Measurements from ENCODE around the gene SELL.

Gene SELL

DNA sequence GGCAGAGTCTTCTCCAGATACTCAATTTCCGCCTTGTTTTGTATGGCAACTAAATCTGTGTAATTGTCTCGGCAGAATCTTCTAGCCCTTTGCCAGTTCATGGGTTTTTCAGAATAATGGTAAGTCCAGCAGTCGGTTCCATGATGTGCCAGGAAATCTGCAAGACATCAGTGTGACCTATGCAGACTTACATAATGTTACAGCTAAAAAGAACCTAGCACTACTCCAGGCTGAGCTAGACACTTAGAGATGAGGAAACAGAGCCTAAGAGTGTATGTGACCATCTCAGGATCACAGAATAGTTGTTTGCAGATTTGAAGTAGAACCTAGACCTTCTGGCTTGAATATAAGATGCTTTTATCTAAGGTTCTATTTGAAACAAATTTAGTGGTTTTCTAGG is 2.8 kb downstream of the SELL start:
- DNase-seq (ENCODE audit: extremely low spot score): no peak
- CTCF ChIA-PET: no interaction called here
- TF ChIP-seq SUZ12 (IDR thresholded peaks at IDR 0.05) (no peak), FOXM1 (IDR thresholded peaks at IDR 0.05; ENCODE audit: borderline replicate concordance) (no peak), ELF4 (IDR thresholded peaks at IDR 0.05) (no peak), BHLHE40 (IDR thresholded peaks at IDR 0.05; ENCODE audit: borderline replicate concordance) (no peak), PKNOX1 (IDR thresholded peaks at IDR 0.05) (no peak), ZNF384 (IDR thresholded peaks at IDR 0.05) (no peak), FOXK2 (IDR thresholded peaks at IDR 0.05) (no peak), SP1 (IDR thresholded peaks at IDR 0.05) (no peak), TARDBP (IDR thresholded peaks at IDR 0.05) (no peak), FOXA1 (IDR thresholded peaks at IDR 0.05) (no peak), ARNT (IDR thresholded peaks at IDR 0.05) (no peak), LEF1 (IDR thresholded peaks at IDR 0.05; ENCODE audit: borderline replicate concordance) (no peak), HDGF (IDR thresholded peaks at IDR 0.05; ENCODE audit: borderline replicate concordance) (no peak), CTBP1 (IDR thresholded peaks at IDR 0.05; ENCODE audit: borderline replicate concordance) (no peak), L3MBTL2 (conservative IDR thresholded peaks at IDR 0.05) (no peak), NFRKB (IDR thresholded peaks at IDR 0.05) (no peak)
- POLR2A ChIA-PET: no interaction called here

DNA sequence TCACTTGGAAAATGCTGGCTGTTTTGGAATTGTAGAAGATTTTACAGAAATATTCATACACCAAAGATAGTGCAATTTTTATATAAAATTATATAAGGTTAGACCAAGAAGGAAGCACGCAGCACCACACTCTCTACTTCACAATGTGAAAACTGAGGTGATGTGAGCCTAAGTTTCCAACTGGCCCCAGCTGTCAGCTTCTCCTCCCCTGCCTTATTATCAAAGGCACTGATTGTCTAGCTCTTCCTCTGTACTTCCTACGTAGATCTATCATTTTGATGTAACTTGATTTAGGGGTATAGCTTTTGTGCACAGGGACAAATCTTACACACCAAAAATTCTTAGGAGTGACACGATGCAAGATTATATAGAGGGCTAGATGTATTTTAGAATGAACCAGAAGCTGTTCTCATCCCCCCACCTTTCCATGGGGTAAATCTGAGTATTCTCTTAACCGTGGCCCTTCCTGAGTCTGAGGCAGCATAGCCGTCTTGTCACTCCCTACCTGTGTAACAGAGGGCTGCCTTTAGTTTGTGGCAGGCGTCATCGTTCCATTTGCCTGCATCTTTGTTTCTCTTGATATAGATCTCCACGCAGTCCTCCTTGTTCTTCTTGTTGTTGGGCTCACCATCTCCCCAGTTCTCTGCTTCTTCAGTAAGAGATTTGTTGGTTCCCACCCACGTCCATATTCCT is 3.4 kb downstream of the SELL start:
- CTCF ChIA-PET: no interaction called here
- no peak for TF ChIP-seq BHLHE40 (IDR thresholded peaks at IDR 0.05; ENCODE audit: borderline replicate concordance)
- TF ChIP-seq L3MBTL2 (conservative IDR thresholded peaks at IDR 0.05): no peak
- TF ChIP-seq ZNF384 (IDR thresholded peaks at IDR 0.05): no peak
- no peak for TF ChIP-seq SUZ12 (IDR thresholded peaks at IDR 0.05)
- no peak for TF ChIP-seq CTBP1 (IDR thresholded peaks at IDR 0.05; ENCODE audit: borderline replicate concordance)
- TF ChIP-seq SP1 (IDR thresholded peaks at IDR 0.05): no peak
- TF ChIP-seq ELF4 (IDR thresholded peaks at IDR 0.05): no peak
- TF ChIP-seq ARNT (IDR thresholded peaks at IDR 0.05): no peak
- no peak for TF ChIP-seq HDGF (IDR thresholded peaks at IDR 0.05; ENCODE audit: borderline replicate concordance)
- TF ChIP-seq LEF1 (IDR thresholded peaks at IDR 0.05; ENCODE audit: borderline replicate concordance): no peak
- TF ChIP-seq FOXA1 (IDR thresholded peaks at IDR 0.05): no peak
- no peak for TF ChIP-seq TARDBP (IDR thresholded peaks at IDR 0.05)
- no peak for TF ChIP-seq NFRKB (IDR thresholded peaks at IDR 0.05)
- TF ChIP-seq FOXM1 (IDR thresholded peaks at IDR 0.05; ENCODE audit: borderline replicate concordance): no peak
- no peak for DNase-seq (ENCODE audit: extremely low spot score)
- POLR2A ChIA-PET: no interaction called here

DNA sequence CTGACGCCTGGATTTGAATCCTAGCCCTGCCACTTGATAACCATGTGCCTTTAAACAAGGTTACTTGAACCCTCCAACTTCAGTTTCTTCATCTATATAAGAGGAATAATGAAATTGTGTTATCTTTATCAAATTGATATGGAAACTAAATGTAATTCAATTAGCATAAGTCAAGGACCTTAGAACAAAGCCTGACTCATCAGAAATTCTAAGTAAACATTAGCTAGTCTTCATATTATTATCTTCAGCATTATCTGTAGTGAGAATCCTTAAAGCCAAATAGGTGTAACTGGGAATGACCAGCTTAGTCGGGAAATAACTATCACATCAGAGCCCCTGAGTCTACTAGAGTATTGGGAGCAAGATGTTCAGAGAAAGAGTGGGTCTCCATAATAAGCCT is 6.6 kb downstream of the SELL start:
- CTCF ChIA-PET: no interaction called here
- DNase-seq (ENCODE audit: extremely low spot score): no peak
- TF ChIP-seq FOXM1 (IDR thresholded peaks at IDR 0.05; ENCODE audit: borderline replicate concordance) (no peak), LEF1 (IDR thresholded peaks at IDR 0.05; ENCODE audit: borderline replicate concordance) (no peak), BHLHE40 (IDR thresholded peaks at IDR 0.05; ENCODE audit: borderline replicate concordance) (no peak), CTBP1 (IDR thresholded peaks at IDR 0.05; ENCODE audit: borderline replicate concordance) (no peak), FOXA1 (IDR thresholded peaks at IDR 0.05) (no peak), ARNT (IDR thresholded peaks at IDR 0.05) (no peak), ELF4 (IDR thresholded peaks at IDR 0.05) (no peak), TARDBP (IDR thresholded peaks at IDR 0.05) (no peak), ZNF384 (IDR thresholded peaks at IDR 0.05) (no peak), SP1 (IDR thresholded peaks at IDR 0.05) (no peak), FOXK2 (IDR thresholded peaks at IDR 0.05) (no peak), HDGF (IDR thresholded peaks at IDR 0.05; ENCODE audit: borderline replicate concordance) (no peak), NFRKB (IDR thresholded peaks at IDR 0.05) (no peak), PKNOX1 (IDR thresholded peaks at IDR 0.05) (no peak), L3MBTL2 (conservative IDR thresholded peaks at IDR 0.05) (no peak), SUZ12 (IDR thresholded peaks at IDR 0.05) (no peak)

GRCh38 chr1:169701261-169702005 is 10.0 kb downstream of the SELL start:
- CTCF ChIA-PET: no interaction called here
- TF ChIP-seq PKNOX1 (IDR thresholded peaks at IDR 0.05) (no peak), HDGF (IDR thresholded peaks at IDR 0.05; ENCODE audit: borderline replicate concordance) (no peak), FOXA1 (IDR thresholded peaks at IDR 0.05) (no peak), ZNF384 (IDR thresholded peaks at IDR 0.05) (no peak), LEF1 (IDR thresholded peaks at IDR 0.05; ENCODE audit: borderline replicate concordance) (no peak), ARNT (IDR thresholded peaks at IDR 0.05) (no peak), NFRKB (IDR thresholded peaks at IDR 0.05) (no peak), SUZ12 (IDR thresholded peaks at IDR 0.05) (no peak), FOXM1 (IDR thresholded peaks at IDR 0.05; ENCODE audit: borderline replicate concordance) (no peak), SP1 (IDR thresholded peaks at IDR 0.05) (no peak), L3MBTL2 (conservative IDR thresholded peaks at IDR 0.05) (no peak), CTBP1 (IDR thresholded peaks at IDR 0.05; ENCODE audit: borderline replicate concordance) (no peak), TARDBP (IDR thresholded peaks at IDR 0.05) (no peak)
- POLR2A ChIA-PET: no interaction called here
- DNase-seq (ENCODE audit: extremely low spot score): no peak

More for the DNA sequence above, 6.6 kb downstream of the SELL start:
- POLR2A ChIA-PET: no interaction called here

GRCh38 chr1:169699707-169700106 is 11.7 kb downstream of the SELL start:
- TF ChIP-seq ARNT (IDR thresholded peaks at IDR 0.05): no peak
- TF ChIP-seq NFRKB (IDR thresholded peaks at IDR 0.05): no peak
- no peak for TF ChIP-seq CTBP1 (IDR thresholded peaks at IDR 0.05; ENCODE audit: borderline replicate concordance)
- no peak for TF ChIP-seq BHLHE40 (IDR thresholded peaks at IDR 0.05; ENCODE audit: borderline replicate concordance)
- TF ChIP-seq L3MBTL2 (conservative IDR thresholded peaks at IDR 0.05): no peak
- TF ChIP-seq ZNF384 (IDR thresholded peaks at IDR 0.05): no peak
- TF ChIP-seq TARDBP (IDR thresholded peaks at IDR 0.05): no peak
- TF ChIP-seq FOXA1 (IDR thresholded peaks at IDR 0.05): no peak
- no peak for TF ChIP-seq LEF1 (IDR thresholded peaks at IDR 0.05; ENCODE audit: borderline replicate concordance)
- no peak for TF ChIP-seq ELF4 (IDR thresholded peaks at IDR 0.05)
- TF ChIP-seq HDGF (IDR thresholded peaks at IDR 0.05; ENCODE audit: borderline replicate concordance): no peak
- POLR2A ChIA-PET: no interaction called here
- no peak for DNase-seq (ENCODE audit: extremely low spot score)
- CTCF ChIA-PET: no interaction called here
